IMR-90 (cell line): ENCODE results near the gene SERPINA4.

Experiments
- CHD1 ChIP-seq: IDR thresholded peaks from 2 replicates; pipeline ENCODE4 v1.6.1; 2012; ENCODE audit warnings: low read depth, low read length, improper control_type of control experiment
- CTCF ChIP-seq: conservative IDR thresholded peaks from 2 replicates; pipeline ENCODE4 v1.5.1; 2012; ENCODE audit warnings: mild to moderate bottlenecking, low read depth, low read length, improper control_type of control experiment

DNA sequence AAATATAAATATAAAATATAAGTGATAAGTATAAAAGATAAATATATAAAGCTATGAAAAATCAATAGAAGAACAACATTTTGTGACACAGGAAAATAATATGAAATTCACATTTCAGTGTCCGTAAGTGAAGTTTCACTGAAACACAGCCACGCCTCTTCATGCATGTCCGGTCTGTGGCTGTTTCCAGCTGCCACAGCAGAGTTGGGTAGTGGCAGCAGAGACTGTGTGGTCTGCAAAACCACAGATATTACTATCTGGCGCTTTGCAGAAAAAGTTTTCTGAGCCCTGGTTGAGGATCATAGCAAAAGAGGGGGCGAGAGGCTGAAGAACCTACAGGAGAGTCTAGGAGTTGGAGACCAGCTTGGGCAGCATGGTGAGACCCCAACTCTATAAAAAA is 780 bp downstream of the SERPINA4 start:
- TF ChIP-seq CTCF (no peak), CHD1 (no peak)
